Measurements from ENCODE around the gene SUMF1. TPM values are rescaled to one million over a fixed set of nuclear protein-coding genes. Genes with fewer than 3 reads are reported as not detected.
A peak's percentile ranks its signal among the peaks of the same experiment; 100 is the strongest.

The SUMF1 gene
- total and polyA plus RNA-seq, 2 of the 4 experiments (the other 2 are of a cell fraction): 26.3 to 38.4 TPM

DNA sequence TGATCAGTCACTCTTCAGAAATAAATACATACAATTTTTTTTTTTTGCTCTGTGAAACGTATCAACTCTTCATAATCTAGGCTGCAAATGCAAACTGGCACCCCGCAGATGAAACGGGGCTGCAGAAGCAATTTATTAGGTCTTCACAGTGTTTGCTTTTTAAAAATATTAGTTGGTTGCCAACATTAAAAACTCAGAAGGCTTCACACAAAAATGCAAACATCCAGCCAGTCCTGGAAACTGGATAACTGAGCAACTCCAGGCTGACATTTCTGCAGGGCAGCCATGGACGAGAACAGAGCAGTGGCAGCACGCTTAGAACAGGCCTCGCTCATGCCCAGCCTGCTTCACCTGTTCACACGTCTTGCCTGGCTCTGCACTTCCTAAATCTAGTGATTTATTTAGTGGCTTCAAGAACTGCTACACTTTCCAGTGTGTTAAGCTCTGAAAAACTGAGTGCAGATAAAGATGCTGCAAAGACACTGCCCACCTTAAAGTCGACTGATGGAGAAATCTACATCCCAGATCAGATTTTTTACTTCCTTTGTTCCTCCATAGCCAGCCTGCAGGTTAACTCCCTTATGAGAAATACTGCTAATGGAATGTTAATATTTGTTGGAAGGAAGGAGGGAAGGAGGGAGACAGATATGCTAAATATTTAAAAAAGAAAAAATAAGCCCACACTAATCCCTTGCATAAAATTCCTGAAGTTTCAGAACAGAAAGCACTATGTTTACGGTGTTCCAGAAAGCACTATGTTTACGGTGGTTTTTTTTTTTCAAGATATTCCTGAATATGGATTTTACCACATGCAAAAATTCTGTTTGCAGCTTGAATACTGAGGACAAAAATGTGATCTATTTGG is 110.3 kb downstream of the SUMF1 start:
- Histone ChIP-seq H3K4ac (ENCODE audit: low read depth, low read length) (no peak overlapping the region; the same call in 1 of the 2 replicates), H4K5ac (ENCODE audit: low read depth, low read length) (no peak overlapping the region; the same call in 1 of the 2 replicates), H4K20me1 (ENCODE audit: insufficient read depth, low read length) (no peaks in the 10 kb centered on the region), H3K56ac (ENCODE audit: extremely low read depth, insufficient read depth, low read length) (no peak overlapping the region), H4K8ac (ENCODE audit: low read depth in 2 of 2, low read length in 2 of 2) (no peak overlapping the region), H2BK120ac (ENCODE audit: low read depth, low read length) (no peak overlapping the region), H3K9me3 (ENCODE audit: control insufficient read depth, insufficient read depth, low read length) (no peaks in the 10 kb centered on the region), H3K27me3 (ENCODE audit: control insufficient read depth, insufficient read depth, low read length) (no peaks in the 10 kb centered on the region), H3K4me3 (ENCODE audit: insufficient read depth, low read depth, low read length) (no peak overlapping the region), H2BK20ac (ENCODE audit: low read depth, low read length) (no peak overlapping the region), H3K18ac (ENCODE audit: low read depth, low read length) (no peak overlapping the region), H3K14ac (replicated peaks; ENCODE audit: low read depth, low read length) (no peak overlapping the region), H3K23ac (ENCODE audit: low read depth, low read length) (no peak overlapping the region), H4K91ac (ENCODE audit: insufficient read depth, low read depth, low read length) (no peak overlapping the region), H3K79me1 (ENCODE audit: low read depth in 1 of 2, low read length in 2 of 2) (no peaks in the 10 kb centered on the region), H2BK15ac (ENCODE audit: low read depth, low read length) (no peak overlapping the region), H3K36me3 (ENCODE audit: control insufficient read depth, insufficient read depth, low read length) (no peaks in the 10 kb centered on the region; the same call in 1 of the 2 replicates), H3K4me2 (ENCODE audit: low read depth, low read length) (no peak overlapping the region), H2AK5ac (ENCODE audit: low read depth, low read length) (no peak overlapping the region), H3K4me1 (ENCODE audit: control insufficient read depth, insufficient read depth, low read length) (peaks cover 3% of the 10 kb centered on the region; the same call in 1 of the 2 replicates), H2AFZ (replicated peaks; ENCODE audit: low read length, poor library complexity) (no peak overlapping the region), H2BK5ac (ENCODE audit: low read depth, low read length, poor library complexity, severe bottlenecking) (no peak overlapping the region), H2AK9ac (replicated peaks; ENCODE audit: low read depth, low read length, poor library complexity) (no peak overlapping the region), H3K9ac (ENCODE audit: low read depth, low read length) (no peak overlapping the region), H3K9me1 (ENCODE audit: insufficient read depth, low read length) (peaks cover 3% of the 10 kb centered on the region; the same call in 1 of the 2 replicates), H3K27ac (ENCODE audit: insufficient read depth, low read length) (peak overlapping the region; percentile 2; the same call in 1 of the 2 replicates)
- ChIA-PET POLR2A (ENCODE audit: unreplicated experiment) (no interaction called here), CTCF (interaction anchor here (0.7 to 1.2 kb wide), 2 partner anchors 277 to 473 kb away, joined by 3 to 4 read pairs; no protein-coding TSS in a partner anchor)
- TF ChIP-seq FOS (IDR thresholded peaks at IDR 0.05; ENCODE audit: low read depth, low read length) (no peak), MAFK (IDR thresholded peaks at IDR 0.05; ENCODE audit: low read depth, low read length) (no peak), SMC3 (IDR thresholded peaks at IDR 0.05; ENCODE audit: low read depth, low read length) (no peak), CEBPB (IDR thresholded peaks at IDR 0.05; ENCODE audit: low read depth, low read length) (no peak), MXI1 (IDR thresholded peaks at IDR 0.05; ENCODE audit: borderline replicate concordance, low read depth, low read length) (no peak), CHD1 (IDR thresholded peaks at IDR 0.05; ENCODE audit: low read depth, low read length) (no peak), BHLHE40 (IDR thresholded peaks at IDR 0.05; ENCODE audit: low read depth, low read length) (no peak), POLR2A (IDR thresholded peaks at IDR 0.05; ENCODE audit: low read depth, low read length) (no peak), RAD21 (IDR thresholded peaks at IDR 0.05; ENCODE audit: low read length) (no peak)
- TF ChIP-seq, protein P1, sequence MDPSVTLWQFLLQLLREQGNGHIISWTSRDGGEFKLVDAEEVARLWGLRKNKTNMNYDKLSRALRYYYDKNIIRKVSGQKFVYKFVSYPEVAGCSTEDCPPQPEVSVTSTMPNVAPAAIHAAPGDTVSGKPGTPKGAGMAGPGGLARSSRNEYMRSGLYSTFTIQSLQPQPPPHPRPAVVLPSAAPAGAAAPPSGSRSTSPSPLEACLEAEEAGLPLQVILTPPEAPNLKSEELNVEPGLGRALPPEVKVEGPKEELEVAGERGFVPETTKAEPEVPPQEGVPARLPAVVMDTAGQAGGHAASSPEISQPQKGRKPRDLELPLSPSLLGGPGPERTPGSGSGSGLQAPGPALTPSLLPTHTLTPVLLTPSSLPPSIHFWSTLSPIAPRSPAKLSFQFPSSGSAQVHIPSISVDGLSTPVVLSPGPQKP (IDR thresholded peaks at IDR 0.05; ENCODE audit: borderline replicate concordance, low read depth, low read length): no peak
- TF ChIP-seq, protein P2, sequence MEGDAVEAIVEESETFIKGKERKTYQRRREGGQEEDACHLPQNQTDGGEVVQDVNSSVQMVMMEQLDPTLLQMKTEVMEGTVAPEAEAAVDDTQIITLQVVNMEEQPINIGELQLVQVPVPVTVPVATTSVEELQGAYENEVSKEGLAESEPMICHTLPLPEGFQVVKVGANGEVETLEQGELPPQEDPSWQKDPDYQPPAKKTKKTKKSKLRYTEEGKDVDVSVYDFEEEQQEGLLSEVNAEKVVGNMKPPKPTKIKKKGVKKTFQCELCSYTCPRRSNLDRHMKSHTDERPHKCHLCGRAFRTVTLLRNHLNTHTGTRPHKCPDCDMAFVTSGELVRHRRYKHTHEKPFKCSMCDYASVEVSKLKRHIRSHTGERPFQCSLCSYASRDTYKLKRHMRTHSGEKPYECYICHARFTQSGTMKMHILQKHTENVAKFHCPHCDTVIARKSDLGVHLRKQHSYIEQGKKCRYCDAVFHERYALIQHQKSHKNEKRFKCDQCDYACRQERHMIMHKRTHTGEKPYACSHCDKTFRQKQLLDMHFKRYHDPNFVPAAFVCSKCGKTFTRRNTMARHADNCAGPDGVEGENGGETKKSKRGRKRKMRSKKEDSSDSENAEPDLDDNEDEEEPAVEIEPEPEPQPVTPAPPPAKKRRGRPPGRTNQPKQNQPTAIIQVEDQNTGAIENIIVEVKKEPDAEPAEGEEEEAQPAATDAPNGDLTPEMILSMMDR (conservative IDR thresholded peaks at IDR 0.05; ENCODE audit: low read depth, low read length): no peak
- TF ChIP-seq, protein P3, sequence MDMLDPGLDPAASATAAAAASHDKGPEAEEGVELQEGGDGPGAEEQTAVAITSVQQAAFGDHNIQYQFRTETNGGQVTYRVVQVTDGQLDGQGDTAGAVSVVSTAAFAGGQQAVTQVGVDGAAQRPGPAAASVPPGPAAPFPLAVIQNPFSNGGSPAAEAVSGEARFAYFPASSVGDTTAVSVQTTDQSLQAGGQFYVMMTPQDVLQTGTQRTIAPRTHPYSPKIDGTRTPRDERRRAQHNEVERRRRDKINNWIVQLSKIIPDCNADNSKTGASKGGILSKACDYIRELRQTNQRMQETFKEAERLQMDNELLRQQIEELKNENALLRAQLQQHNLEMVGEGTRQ (IDR thresholded peaks at IDR 0.05; ENCODE audit: low read depth, low read length): no peak
- no TSS peak for BruUV-seq (replicated peaks)
- intact Hi-C loops (cut with micrococcal nuclease): loop anchor here (10.0 kb wide), 1 partner anchor 698 kb away; no protein-coding TSS in a partner anchor
- no CpG with 5 or more reads among the region's 10 CpGs for WGBS, 2 experiments (ENCODE audit: extremely low coverage in 2 of 2, insufficient read length in 1 of 2)
- in situ Hi-C loops (cut with MboI; ENCODE audit: low sequenced_read_pairs): loop anchor here (5.0 kb wide), 1 partner anchor 276 kb away; no protein-coding TSS in a partner anchor
- dilution Hi-C loops (cut with HindIII; ENCODE audit: low sequenced_read_pairs, unreplicated experiment): no loop called here
- DNase-seq (no peak), ATAC-seq (ENCODE audit: low read depth) (peak; percentile 21; the same call in 1 of the 2 replicates)
